Spleen (tissue), 11 donors: Measurements from ENCODE around the gene RPS6KL1. TPM values are rescaled to one million over a fixed set of nuclear protein-coding genes. Genes with fewer than 3 reads are reported as not detected.

Experiments used
- DNase-seq: peaks from one replicate; pipeline ENCODE4 v3.0.0-alpha.2; 2020
- H3K27ac ChIP-seq, 8 donors: fragments of 200-600 bp; sonication (generic) in 7 of 8; 1 replicate in 4 of 8; 2 replicates in 4 of 8; pipeline versions ENCODE4 v1.5.0 to v1.8.0; 2016 to 2021; ENCODE audit warnings: inconsistent platforms in 4 of 8, mild to moderate bottlenecking in 4 of 8, moderate library complexity in 1 of 8
- H3K27me3 ChIP-seq, 7 donors: fragments of 200-600 bp; sonication (generic) in 6 of 7; replicated peaks in 1 of 7; 1 replicate in 4 of 7; 2 replicates in 3 of 7; pipeline versions ENCODE4 v1.5.0 to v1.8.0; 2016 to 2021; ENCODE audit warnings: inconsistent platforms in 3 of 7, mild to moderate bottlenecking in 1 of 7
- H3K36me3 ChIP-seq, 6 donors: fragments of 200-600 bp; sonication (generic) in 5 of 6; 1 replicate in 4 of 6; 2 replicates in 2 of 6; pipeline versions ENCODE4 v1.5.0 to v1.8.0; 2016 to 2021; ENCODE audit warnings: inconsistent platforms in 2 of 6
- H3K4me1 ChIP-seq, 6 donors: fragments of 200-600 bp; sonication (generic) in 5 of 6; 1 replicate in 3 of 6; 2 replicates in 3 of 6; pipeline versions ENCODE4 v1.5.0 to v1.8.0; 2016 to 2021; ENCODE audit warnings: inconsistent platforms in 3 of 6
- H3K4me3 ChIP-seq, 8 donors: fragments of 200-600 bp; sonication (generic) in 7 of 8; 1 replicate in 4 of 8; 2 replicates in 4 of 8; pipeline versions ENCODE4 v1.5.0 to v1.8.0; 2016 to 2021; ENCODE audit warnings: inconsistent platforms in 4 of 8, mild to moderate bottlenecking in 4 of 8, moderate library complexity in 2 of 8
- H3K9me3 ChIP-seq, 8 donors: fragments of 200-600 bp; sonication (generic) in 7 of 8; 1 replicate in 4 of 8; 2 replicates in 4 of 8; pipeline versions ENCODE4 v1.5.0 to v1.8.0; 2016 to 2021; ENCODE audit warnings: inconsistent platforms in 4 of 8
- CTCF ChIP-seq, 11 experiments: fragments of 200-600 bp in 7 of 11; fragments of 450-650 bp in 4 of 11; sonication (generic) in 4 of 11; IDR thresholded peaks in 8 of 11; conservative IDR thresholded peaks in 3 of 11; 1 replicate in 7 of 11; 2 replicates in 4 of 11; pipeline versions ENCODE4 v1.4.0 to v1.8.0; 2016 to 2021; ENCODE audit warnings: antibody characterized with exemption in 11 of 11, inconsistent platforms in 4 of 11, mild to moderate bottlenecking in 1 of 11
- POLR2A ChIP-seq, 3 donors: fragments of 450-650 bp; IDR thresholded peaks; one replicate each; pipeline ENCODE4 v1.5.1; 2017; ENCODE audit warnings: antibody characterized with exemption in 3 of 3, mild to moderate bottlenecking in 1 of 3
- POLR2AphosphoS5 ChIP-seq, 3 donors: sonication (generic); formaldehyde crosslinking; IDR thresholded peaks; one replicate each; pipeline ENCODE4 v1.5.1; 2017; ENCODE audit warnings: antibody characterized with exemption in 3 of 3
- WGBS, 5 donors: extraction: QIAGEN DNeasy Blood & Tissue Kit in 3 of 5; methylation state at CpG; one replicate each; pipeline versions ENCODE4 v1.1.5 to v1.1.7; 2013 to 2018; 5-methylcytosine and 5-hydroxymethylcytosine counted together
- intact Hi-C: fragments of 100-400 bp; cut with DNase I; formaldehyde crosslinking; loops from one replicate; pipeline ENCODE4 v1.15.0; 2023; ENCODE audit warnings: low total_unique reads
- polyA plus RNA-seq, 3 donors: library from polyadenylated mRNA; stranded (reverse); fragments of 200-250 nt; gene quantifications; one replicate each; pipeline ENCODE4 v1.2.1, GENCODE V29; 2013
- total RNA-seq, 7 donors: library from RNA; depleted of rRNA in 3 of 7; stranded (reverse); fragments of >200 nt in 3 of 7; fragmentation: NEBNext Ultra II Directional in 4 of 7; extraction: Animal tissue kit (Norgen Biotek cat#: 25700) in 4 of 7; gene quantifications; one replicate each; pipeline versions ENCODE4 v1.1.0 to v1.2.1, GENCODE V29; 2016 to 2021
- donor health status: healthy with polysubstance abuse.
- donor health status: DM: no; HTN: no; CAD: no; lungs with moderate emphysema.
- donor health status: DM: no; HTN: no; CAD: no.
- donor health status: Bipolar disorder and iron deficiency.
- donor health status: healthy.
- donor health status: DM: no; HTN: no; CAD: no.
- donor health status: DM: yes; HTN: yes; CAD: no.

The RPS6KL1 gene
- total and polyA plus RNA-seq, 10 donors: 1.7 to 15.7 (median 4.7) TPM

DNA sequence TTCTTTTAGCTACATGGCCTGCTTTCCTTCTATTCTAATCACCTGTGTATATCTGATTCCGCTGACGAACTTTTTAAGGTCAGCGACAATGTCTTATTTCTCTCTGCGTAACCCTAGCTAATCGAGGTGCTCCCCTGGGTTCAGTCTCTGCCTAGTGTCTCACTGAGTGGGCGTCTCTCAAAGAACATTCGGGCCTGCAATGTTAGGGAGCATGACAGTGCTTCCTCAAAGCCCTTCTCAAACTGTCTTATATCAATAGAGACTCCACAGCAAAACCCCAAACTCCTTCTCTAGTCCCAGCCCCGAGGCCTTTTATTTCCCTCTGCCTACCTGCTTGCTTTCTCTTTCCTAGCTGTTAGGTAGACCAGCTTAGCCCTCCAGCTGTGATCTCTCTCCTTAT lies 13.7 kb upstream of the RPS6KL1 start:
- no peak for DNase-seq
- no peaks in the 10 kb centered on the region for H3K27me3 ChIP-seq
- H3K36me3 ChIP-seq: no peaks in the 10 kb centered on the region
- 86 to 89% (median 88%) methylated on average over 8 of the region's 8 CpGs for WGBS, 5 donors
- peaks cover 20 to 65% (median 42%) of the 10 kb centered on the region in 6 donors for H3K4me1 ChIP-seq
- H3K9me3 ChIP-seq: no peaks in the 10 kb centered on the region
- TF ChIP-seq POLR2A (IDR thresholded peaks at IDR 0.05): no peak
- TF ChIP-seq POLR2AphosphoS5 (IDR thresholded peaks at IDR 0.05): no peak
- no peak overlapping the region for H3K4me3 ChIP-seq
- H3K27ac ChIP-seq: no peak overlapping the region
- intact Hi-C loops: no loop called here

DNA sequence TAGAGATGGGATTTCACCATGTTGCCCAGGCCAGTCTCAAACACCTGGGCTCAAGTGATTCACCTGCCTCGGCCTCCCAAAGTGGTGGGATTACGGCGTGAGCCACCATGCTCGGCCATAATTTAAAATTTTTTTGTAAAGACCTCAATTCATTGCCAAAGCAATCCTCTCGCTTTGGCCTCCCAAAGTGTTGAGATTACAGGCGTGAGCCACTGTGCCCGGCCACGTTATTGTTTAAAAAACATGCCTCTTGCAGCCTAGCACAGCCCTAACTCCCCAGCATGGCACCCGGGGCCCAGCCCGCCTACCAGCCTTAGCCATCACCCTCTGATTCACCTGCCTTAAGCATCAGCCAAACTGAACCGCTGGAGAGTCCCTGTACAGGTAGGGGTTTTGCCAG lies 13.1 kb upstream of the RPS6KL1 start:
- TF ChIP-seq CTCF (IDR thresholded peaks at IDR 0.05 in 8 of 11, conservative IDR thresholded peaks at IDR 0.05 in 3 of 11): no peak
- TF ChIP-seq POLR2AphosphoS5 (IDR thresholded peaks at IDR 0.05): no peak
- TF ChIP-seq POLR2A (IDR thresholded peaks at IDR 0.05): no peak
- no peak overlapping the region for H3K4me3 ChIP-seq
- DNase-seq: no peak
- H3K4me1 ChIP-seq: peaks cover 14 to 59% (median 36%) of the 10 kb centered on the region in 6 donors
- intact Hi-C loops: no loop called here
- WGBS, 5 donors: 85 to 97% (median 91%) methylated on average over 11 of the region's 11 CpGs
- H3K27me3 ChIP-seq: no peaks in the 10 kb centered on the region
- no peak overlapping the region for H3K27ac ChIP-seq
- H3K9me3 ChIP-seq: no peaks in the 10 kb centered on the region
- H3K36me3 ChIP-seq: no peaks in the 10 kb centered on the region

DNA sequence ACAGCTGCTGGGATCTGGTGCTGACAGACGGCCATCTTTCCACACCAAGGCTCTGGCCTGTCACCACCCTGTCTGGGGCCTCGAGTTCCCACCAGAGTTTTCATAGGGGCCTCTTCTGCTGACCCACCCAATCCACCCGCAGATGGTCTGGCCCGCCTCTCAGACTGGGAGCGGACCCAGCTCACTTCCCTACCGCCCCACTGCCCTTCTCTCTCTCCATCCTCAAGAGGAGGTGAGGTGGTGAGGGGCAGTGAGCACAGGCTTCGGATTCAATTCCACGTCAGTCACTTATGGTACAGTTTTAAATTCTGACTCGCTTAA lies 12.3 kb upstream of the RPS6KL1 start:
- Histone ChIP-seq H3K27ac (no peak overlapping the region), H3K4me3 (no peak overlapping the region), H3K27me3 (no peaks in the 10 kb centered on the region), H3K4me1 (peaks cover 7 to 51% (median 28%) of the 10 kb centered on the region in 6 donors), H3K9me3 (no peaks in the 10 kb centered on the region), H3K36me3 (no peaks in the 10 kb centered on the region)
- DNase-seq: peak; percentile 42
- 80 to 90% (median 82%) methylated on average over 9 of the region's 9 CpGs for WGBS, 5 donors
- no peak for TF ChIP-seq CTCF (IDR thresholded peaks at IDR 0.05 in 8 of 11, conservative IDR thresholded peaks at IDR 0.05 in 3 of 11)
- intact Hi-C loops: no loop called here

GRCh38 chr14:74934476-74935359 lies 11.7 kb upstream of the RPS6KL1 start:
- WGBS, 5 donors: 51 to 69% (median 61%) methylated on average over 18 to 26 of the region's 26 CpGs
- DNase-seq: peak; percentile 76
- peaks cover 4 to 45% (median 22%) of the 10 kb centered on the region in 6 donors for H3K4me1 ChIP-seq
- TF ChIP-seq POLR2A (IDR thresholded peaks at IDR 0.05) (no peak), POLR2AphosphoS5 (IDR thresholded peaks at IDR 0.05) (no peak), CTCF (IDR thresholded peaks at IDR 0.05 in 8 of 11, conservative IDR thresholded peaks at IDR 0.05 in 3 of 11) (no peak)
- H3K27me3 ChIP-seq: no peaks in the 10 kb centered on the region
- no peak overlapping the region for H3K27ac ChIP-seq
- no peaks in the 10 kb centered on the region for H3K36me3 ChIP-seq
- intact Hi-C loops: no loop called here
- no peaks in the 10 kb centered on the region for H3K9me3 ChIP-seq
- no peak overlapping the region for H3K4me3 ChIP-seq
